AG04449 (cell line): ENCODE measurements around the gene TNRC18.
A peak's percentile ranks its signal among the peaks of the same experiment; 100 is the strongest.
"Not testable (repeated sequence)": the region's sequence is repeated elsewhere in the genome, so short reads cannot be mapped to it uniquely, and the experiment has no call there.

Experiments used
- CTCF ChIA-PET: fragments of 350-600 bp; formaldehyde crosslinking; extraction: SDS; loops from one replicate; lab custom pipeline; 2021; ENCODE audit warnings: antibody characterized with exemption; lab: Yijun Ruan, JAX
- POLR2A ChIA-PET: fragments of 400-600, 350-600 bp; formaldehyde crosslinking; extraction: SDS; loops from one replicate; lab custom pipeline; 2020; ENCODE audit warnings: antibody characterized with exemption, inconsistent platforms; lab: Yijun Ruan, JAX
- DNase-seq: peaks from one replicate; pipeline ENCODE4 v3.0.0-alpha.2; 2010; ENCODE audit warnings: low read depth, low spot score
- H3K4me3 ChIP-seq: 2 replicates; pipeline ENCODE4 v1.5.1; 2011; ENCODE audit warnings: low read depth, mild to moderate bottlenecking, control low read depth, low read length
- TF ChIP-seq, protein P1 (sequence below): IDR thresholded peaks from one replicate; pipeline ENCODE4 v1.5.1; 2011; ENCODE audit warnings: mild to moderate bottlenecking, moderate library complexity, low read length, control low read depth, inconsistent platforms; ENCODE audit not compliant: insufficient read depth; ENCODE audit errors: missing control alignments

TNRC18 gene

DNA sequence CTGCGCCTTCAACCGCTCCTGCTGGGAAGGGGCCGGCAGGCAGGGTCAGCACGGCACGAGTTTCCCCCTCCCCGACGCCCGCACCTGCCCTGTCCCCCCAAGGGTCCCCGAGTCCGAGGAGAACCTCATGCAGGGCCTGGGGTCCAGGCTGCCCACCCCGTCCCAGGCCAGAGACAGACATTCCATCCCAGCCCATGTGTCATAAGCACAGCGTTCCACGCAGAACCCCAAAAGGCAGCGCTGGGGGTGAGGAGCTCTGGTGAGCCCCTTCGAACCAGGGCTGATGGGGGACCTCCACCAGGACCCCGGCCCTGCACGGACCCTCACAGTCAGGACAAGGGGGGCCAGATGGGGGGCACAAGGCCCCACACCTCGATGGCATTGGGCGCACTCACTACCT, 49.2 kb downstream of the TNRC18 start:
- TF ChIP-seq, protein P1, sequence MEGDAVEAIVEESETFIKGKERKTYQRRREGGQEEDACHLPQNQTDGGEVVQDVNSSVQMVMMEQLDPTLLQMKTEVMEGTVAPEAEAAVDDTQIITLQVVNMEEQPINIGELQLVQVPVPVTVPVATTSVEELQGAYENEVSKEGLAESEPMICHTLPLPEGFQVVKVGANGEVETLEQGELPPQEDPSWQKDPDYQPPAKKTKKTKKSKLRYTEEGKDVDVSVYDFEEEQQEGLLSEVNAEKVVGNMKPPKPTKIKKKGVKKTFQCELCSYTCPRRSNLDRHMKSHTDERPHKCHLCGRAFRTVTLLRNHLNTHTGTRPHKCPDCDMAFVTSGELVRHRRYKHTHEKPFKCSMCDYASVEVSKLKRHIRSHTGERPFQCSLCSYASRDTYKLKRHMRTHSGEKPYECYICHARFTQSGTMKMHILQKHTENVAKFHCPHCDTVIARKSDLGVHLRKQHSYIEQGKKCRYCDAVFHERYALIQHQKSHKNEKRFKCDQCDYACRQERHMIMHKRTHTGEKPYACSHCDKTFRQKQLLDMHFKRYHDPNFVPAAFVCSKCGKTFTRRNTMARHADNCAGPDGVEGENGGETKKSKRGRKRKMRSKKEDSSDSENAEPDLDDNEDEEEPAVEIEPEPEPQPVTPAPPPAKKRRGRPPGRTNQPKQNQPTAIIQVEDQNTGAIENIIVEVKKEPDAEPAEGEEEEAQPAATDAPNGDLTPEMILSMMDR = no peak
- no peak overlapping the region for H3K4me3 ChIP-seq
- POLR2A ChIA-PET = no interaction called here
- CTCF ChIA-PET = interaction anchor here (1.4 to 2.7 kb wide), 3 partner anchors 9 to 11 kb away, joined by 3 to 29 read pairs (median 4); no protein-coding TSS in a partner anchor
- DNase-seq = no peak

DNA sequence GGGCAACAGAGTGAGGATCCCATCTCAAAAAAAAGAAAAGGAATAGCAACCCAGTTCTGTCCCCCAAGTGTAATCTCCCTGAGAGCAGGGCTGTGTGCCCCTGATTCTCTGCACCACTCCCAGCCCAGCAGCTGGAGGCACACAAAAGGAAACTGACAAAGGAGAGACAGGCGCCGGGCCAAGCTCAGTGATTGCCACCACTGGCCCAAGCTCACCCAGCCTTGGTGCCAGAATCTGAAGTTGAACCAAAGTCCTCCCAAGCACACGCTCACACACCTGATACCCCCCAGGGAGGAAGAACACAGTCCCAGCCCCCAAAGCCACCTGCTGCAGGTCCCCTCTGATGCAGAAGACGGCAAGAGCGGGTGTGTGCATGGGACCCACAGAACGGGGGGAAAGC, 50.3 kb downstream of the TNRC18 start:
- TF ChIP-seq, protein P1 = no peak
- CTCF ChIA-PET = interaction anchor here (1.2 to 1.6 kb wide), 3 partner anchors 9 to 11 kb away, joined by 3 to 5 read pairs (median 4); no protein-coding TSS in a partner anchor
- POLR2A ChIA-PET = no interaction called here

DNA sequence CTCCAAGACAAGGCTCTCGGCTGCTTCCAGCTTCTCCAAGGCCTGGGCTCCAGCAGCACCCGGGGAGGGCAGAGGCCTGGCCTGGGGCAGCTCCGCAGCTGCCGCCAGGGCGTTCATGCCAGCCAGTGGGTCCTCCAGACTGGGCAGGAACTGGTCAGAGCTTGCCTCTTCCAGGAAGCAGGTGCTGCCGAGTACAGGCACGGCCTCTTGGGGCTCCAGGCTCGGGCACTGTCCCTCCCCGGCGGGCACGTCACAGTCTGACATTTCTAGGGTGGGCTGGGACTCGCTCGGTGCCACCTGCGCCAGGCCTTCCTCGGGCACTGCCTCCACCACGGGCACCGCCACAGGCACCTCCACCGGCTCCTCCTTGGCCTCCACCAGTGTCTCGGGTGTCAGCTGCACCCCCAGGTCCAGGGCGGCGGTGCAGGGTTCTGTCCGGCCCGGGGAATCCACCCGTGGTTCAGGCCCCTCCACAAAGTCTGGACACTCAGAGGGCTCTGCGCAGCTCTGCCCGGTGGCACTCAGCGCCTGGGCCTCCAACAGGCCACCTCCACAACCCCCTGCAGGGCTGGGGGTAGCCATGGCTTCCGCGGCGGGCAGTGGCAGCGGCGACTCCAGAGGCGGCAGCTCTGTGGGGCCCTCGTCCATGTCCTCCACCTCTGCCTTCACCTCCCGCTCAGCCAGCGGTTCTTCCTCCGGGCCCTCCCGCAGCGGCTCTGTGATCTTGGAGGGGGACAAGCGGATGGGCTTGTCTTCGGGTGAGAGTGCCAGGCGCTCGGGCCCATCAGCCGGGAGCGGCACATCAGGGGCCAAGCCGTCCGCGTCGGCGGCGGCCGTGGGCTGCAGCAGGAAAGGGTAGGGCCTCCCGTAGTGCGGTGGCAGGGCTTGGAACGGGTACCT, 52.9 kb downstream of the TNRC18 start:
- no peak for DNase-seq
- POLR2A ChIA-PET = interaction anchor here (0.6 kb wide), 1 partner anchor 207 kb away, joined by 3 read pairs; no protein-coding TSS in a partner anchor
- no peak overlapping the region for H3K4me3 ChIP-seq
- CTCF ChIA-PET = interaction anchor here (1.2 kb wide), 1 partner anchor 10 kb away, joined by 5 read pairs; no protein-coding TSS in a partner anchor
- TF ChIP-seq, protein P1 = no peak

More for the DNA sequence above, 50.3 kb downstream of the TNRC18 start:
- no peak overlapping the region for H3K4me3 ChIP-seq
- DNase-seq = no peak

DNA sequence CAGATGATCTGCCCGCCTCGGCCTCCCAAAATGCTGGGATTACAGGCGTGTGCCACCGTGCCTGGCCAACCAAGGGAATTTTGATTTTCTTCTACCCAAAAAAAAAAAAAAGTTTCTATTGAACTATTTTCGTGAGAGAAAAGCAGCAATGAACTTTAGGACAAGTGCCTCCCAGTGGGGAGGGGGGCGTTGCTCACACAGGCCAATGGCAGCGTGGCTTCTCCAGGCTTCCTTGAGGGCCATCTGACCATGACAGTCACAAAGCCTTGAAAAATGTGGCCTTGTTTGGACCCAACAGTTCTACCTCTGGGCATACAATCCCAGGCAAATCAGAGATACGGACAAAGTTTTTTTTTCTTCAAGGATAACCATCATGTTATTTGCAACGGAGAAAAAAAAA, 56.0 kb downstream of the TNRC18 start:
- CTCF ChIA-PET = interaction anchor here (0.7 to 5.3 kb wide), 6 partner anchors 12 to 127 kb away, joined by 3 to 66 read pairs (median 8); no protein-coding TSS in a partner anchor

DNA sequence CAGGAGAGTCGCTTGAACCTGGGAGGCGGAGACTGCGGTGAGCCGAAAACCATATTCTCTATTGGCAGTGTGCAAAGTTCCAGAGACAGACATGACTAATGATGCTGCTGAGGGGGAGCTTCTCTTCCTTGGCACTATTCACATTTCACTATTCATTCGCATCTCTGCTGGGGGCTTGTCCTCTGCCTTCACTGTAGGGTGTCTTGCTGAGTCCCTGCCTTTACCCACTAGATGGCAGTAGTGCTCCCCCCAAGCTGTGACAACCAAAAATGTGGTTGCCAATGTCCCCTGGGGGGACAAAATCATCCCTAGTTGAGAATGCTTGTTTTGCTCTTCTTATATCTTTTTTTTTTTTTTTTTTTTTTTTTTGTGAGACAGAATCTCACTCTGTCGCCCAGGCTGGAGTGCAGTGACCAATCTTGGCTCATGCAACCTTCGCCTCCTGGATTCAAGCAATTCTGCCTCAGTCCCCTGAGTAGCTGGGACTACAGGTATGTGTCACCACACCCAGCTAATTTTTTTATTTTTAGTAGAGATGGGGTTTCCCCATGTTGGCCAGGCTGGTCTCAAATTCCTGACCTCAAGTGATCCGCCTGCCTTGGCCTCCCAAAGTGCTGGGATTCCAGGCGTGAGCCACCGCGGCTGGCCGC, 57.5 kb downstream of the TNRC18 start:
- POLR2A ChIA-PET, H3K4me3 ChIP-seq: not testable (repeated sequence)
- peak; percentile 9 for DNase-seq
- TF ChIP-seq, protein P1 = peak; percentile 77
- CTCF ChIA-PET = interaction anchor here (0.6 to 5.3 kb wide), 28 partner anchors 10 to 192 kb away, joined by 3 to 66 read pairs (median 5); partner anchors contain the start of gene TNRC18

More for the DNA sequence above, 56.0 kb downstream of the TNRC18 start:
- no peak overlapping the region for H3K4me3 ChIP-seq
- TF ChIP-seq, protein P1 = no peak
- no peak for DNase-seq
- POLR2A ChIA-PET = no interaction called here

DNA sequence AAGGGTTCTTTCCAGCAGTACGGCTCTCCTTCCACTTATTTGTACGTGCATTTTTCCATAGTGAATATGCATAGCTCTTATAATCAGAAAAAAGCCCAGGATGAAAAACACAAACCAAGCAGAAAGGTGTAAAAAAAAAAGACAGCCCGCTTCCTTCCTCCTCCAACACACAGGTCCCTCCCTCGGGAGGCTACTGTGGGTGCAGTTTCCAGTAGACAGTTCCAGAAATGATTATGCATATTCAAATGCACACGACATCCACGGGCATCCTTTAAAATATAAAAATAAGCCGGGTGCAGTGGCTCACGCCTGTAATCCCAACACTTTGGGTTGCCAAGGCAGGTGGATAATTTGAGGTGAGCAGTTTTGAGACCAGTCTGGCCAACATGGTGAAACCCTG, 59.9 kb downstream of the TNRC18 start:
- H3K4me3 ChIP-seq = no peak overlapping the region
- TF ChIP-seq, protein P1 = no peak
- POLR2A ChIA-PET = no interaction called here
- DNase-seq = no peak
- CTCF ChIA-PET = interaction anchor here (0.8 to 5.3 kb wide), 7 partner anchors 8 to 131 kb away, joined by 3 to 66 read pairs (median 4); no protein-coding TSS in a partner anchor
